Astrocyte (in vitro differentiated cells and primary cell): ENCODE results near the gene MEG3. TPM values are rescaled to one million over a fixed set of nuclear protein-coding genes. Genes with fewer than 3 reads are reported as not detected.

ENCODE experiments used
- DNase-seq: peaks from one replicate; pipeline ENCODE4 v3.0.0-alpha.2; 2010; ENCODE audit warnings: low read depth
- FAIRE-seq: peaks from 2 replicates; lab custom pipeline; 2011; peaks lifted over from hg19 to GRCh38; lab: Jason Lieb, UNC
- H2AFZ ChIP-seq: 2 replicates; pipeline ENCODE4 v1.6.0; 2012; ENCODE audit warnings: low read depth, low read length, inconsistent platforms
- H3K27ac ChIP-seq: 2 replicates; pipeline ENCODE4 v1.5.1; 2011; ENCODE audit warnings: low read depth, low read length, inconsistent platforms
- H3K27me3 ChIP-seq: 2 replicates; pipeline ENCODE4 v1.6.0; 2011; ENCODE audit warnings: low read length, inconsistent platforms; ENCODE audit not compliant: insufficient read depth
- H3K36me3 ChIP-seq: 2 replicates; pipeline ENCODE4 v1.5.1; 2011; ENCODE audit warnings: low read length, inconsistent platforms; ENCODE audit not compliant: insufficient read depth
- H3K4me1 ChIP-seq: 2 replicates; pipeline ENCODE4 v1.5.1; 2011; ENCODE audit warnings: low read length, inconsistent platforms; ENCODE audit not compliant: insufficient read depth
- H3K4me2 ChIP-seq: 2 replicates; pipeline ENCODE4 v1.6.0; 2012; ENCODE audit warnings: low read length, inconsistent platforms
- H3K4me3 ChIP-seq: 2 replicates; pipeline ENCODE4 v1.5.1; 2011; ENCODE audit warnings: low read depth, mild to moderate bottlenecking, low read length, inconsistent platforms; ENCODE audit not compliant: insufficient read depth
- H3K79me2 ChIP-seq: 2 replicates; pipeline ENCODE4 v1.6.0; 2012; ENCODE audit warnings: mild to moderate bottlenecking, low read length, inconsistent platforms; ENCODE audit not compliant: insufficient read depth
- H3K9ac ChIP-seq: 2 replicates; pipeline ENCODE4 v1.6.0; 2012; ENCODE audit warnings: mild to moderate bottlenecking, low read length, inconsistent platforms
- H3K9me3 ChIP-seq: 2 replicates; pipeline ENCODE4 v1.5.1; 2012; ENCODE audit warnings: low read depth, mild to moderate bottlenecking, low read length, inconsistent platforms; ENCODE audit not compliant: insufficient read depth
- H4K20me1 ChIP-seq: 2 replicates; pipeline ENCODE4 v1.6.0; 2012; ENCODE audit warnings: low read length, inconsistent platforms; ENCODE audit not compliant: insufficient read depth
- H3K27ac Mint-ChIP-seq: one replicate; pipeline ENCODE4 v1.8.0; 2021; ENCODE audit warnings: mild to moderate bottlenecking, mixed read lengths; ENCODE audit not compliant: unreplicated experiment
- H3K27me3 Mint-ChIP-seq: one replicate; pipeline ENCODE4 v1.8.0; 2021; ENCODE audit warnings: low read depth, mixed read lengths; ENCODE audit not compliant: unreplicated experiment
- H3K36me3 Mint-ChIP-seq: one replicate; pipeline ENCODE4 v1.8.0; 2021; ENCODE audit warnings: low read depth, mixed read lengths; ENCODE audit not compliant: unreplicated experiment
- H3K4me1 Mint-ChIP-seq: one replicate; pipeline ENCODE4 v1.8.0; 2021; ENCODE audit warnings: low read depth, mixed read lengths; ENCODE audit not compliant: unreplicated experiment
- H3K4me3 Mint-ChIP-seq: one replicate; pipeline ENCODE4 v1.8.0; 2021; ENCODE audit warnings: mild to moderate bottlenecking, moderate library complexity, mixed read lengths; ENCODE audit not compliant: unreplicated experiment
- H3K9me3 Mint-ChIP-seq: one replicate; pipeline ENCODE4 v1.8.0; 2021; ENCODE audit warnings: mild to moderate bottlenecking, mixed read lengths; ENCODE audit not compliant: unreplicated experiment
- CTCF ChIP-seq: IDR thresholded peaks from 2 replicates; pipeline ENCODE4 v1.5.1; 2011; ENCODE audit warnings: low read depth, mild to moderate bottlenecking, inconsistent platforms, low read length, moderate library complexity; ENCODE audit not compliant: insufficient read depth
- EZH2 ChIP-seq: IDR thresholded peaks from 2 replicates; pipeline ENCODE4 v1.6.1; 2012; ENCODE audit warnings: mild to moderate bottlenecking, low read length, inconsistent platforms; ENCODE audit not compliant: insufficient read depth
- total RNA-seq: library from RNA; stranded (reverse); gene quantifications from 2 replicates; pipeline ENCODE4 v1.2.1, GENCODE V29; 2021

The MEG3 gene
- total RNA-seq, 1 donor from 2014 or later: not detected

- Mint-ChIP-seq H3K9me3 (peaks cover 10% of the 10 kb centered on the region), H3K4me1 (no peaks in the 10 kb centered on the region), H3K36me3 (no peaks in the 10 kb centered on the region), H3K27ac (no peak overlapping the region), H3K4me3 (no peak overlapping the region), H3K27me3 (peaks cover 31% of the 10 kb centered on the region)
- no peak overlapping the region for H3K9ac ChIP-seq
- no peak overlapping the region for H3K4me2 ChIP-seq
- TF ChIP-seq CTCF (no peak), EZH2 (no peak)
- no peaks in the 10 kb centered on the region for H3K4me1 ChIP-seq
- no peak overlapping the region for H3K27ac ChIP-seq
- H3K36me3 ChIP-seq: no peaks in the 10 kb centered on the region
- H4K20me1 ChIP-seq: peaks cover 89% of the 10 kb centered on the region
- peaks cover 64% of the 10 kb centered on the region for H3K79me2 ChIP-seq
- FAIRE-seq (no peak), DNase-seq (no peak)
- H3K27me3 ChIP-seq: no peaks in the 10 kb centered on the region
- no peaks in the 10 kb centered on the region for H3K9me3 ChIP-seq
- H3K4me3 ChIP-seq: no peak overlapping the region
- H2AFZ ChIP-seq: no peak overlapping the region
Measured at GRCh38 chr14:100875126-100875525, 49.2 kb downstream of the MEG3 start.

GRCh38 chr14:100875861-100876590 lies 50.1 kb downstream of the MEG3 start:
- H3K9me3 Mint-ChIP-seq: peaks cover 13% of the 10 kb centered on the region
- Histone ChIP-seq H3K36me3 (no peaks in the 10 kb centered on the region), H3K4me2 (no peak overlapping the region), H3K4me3 (no peak overlapping the region), H4K20me1 (peaks cover 94% of the 10 kb centered on the region), H3K9ac (no peak overlapping the region), H3K4me1 (no peaks in the 10 kb centered on the region), H3K27ac (no peak overlapping the region), H2AFZ (no peak overlapping the region), H3K27me3 (no peaks in the 10 kb centered on the region), H3K9me3 (no peaks in the 10 kb centered on the region), H3K79me2 (peaks cover 73% of the 10 kb centered on the region)
- DNase-seq: no peak
- no peak for TF ChIP-seq CTCF
- TF ChIP-seq EZH2: no peak
- no peaks in the 10 kb centered on the region for H3K4me1 Mint-ChIP-seq
- peaks cover 3% of the 10 kb centered on the region for H3K36me3 Mint-ChIP-seq
- peaks cover 34% of the 10 kb centered on the region for H3K27me3 Mint-ChIP-seq
- no peak overlapping the region for H3K4me3 Mint-ChIP-seq
- no peak for FAIRE-seq
- no peak overlapping the region for H3K27ac Mint-ChIP-seq
